Stimulated activated memory B cell treated with anti-CD40 and anti-IgM and Interleukin-4, amounts not matched to agents 10 μg/mL and 1 μg/mL and 100 μg/mL, for 72 hours (primary cell): ENCODE data around the gene MISP.

Experiments used
- ATAC-seq: fragments of 150-1000 bp; cut with Tn5 transposase; 2 replicates; pipeline ENCODE4 v1.10.0; 2021
- H3K27ac Mint-ChIP-seq: one replicate; pipeline ENCODE4 v1.8.0; 2022; ENCODE audit warnings: mild to moderate bottlenecking, mixed read lengths
- H3K27me3 Mint-ChIP-seq: one replicate; pipeline ENCODE4 v1.8.0; 2022; ENCODE audit warnings: mixed read lengths
- H3K36me3 Mint-ChIP-seq: one replicate; pipeline ENCODE4 v1.8.0; 2022; ENCODE audit warnings: mixed read lengths
- H3K4me1 Mint-ChIP-seq: one replicate; pipeline ENCODE4 v1.8.0; 2022; ENCODE audit warnings: mixed read lengths
- H3K4me3 Mint-ChIP-seq: one replicate; pipeline ENCODE4 v1.8.0; 2022; ENCODE audit warnings: mild to moderate bottlenecking, moderate library complexity, mixed read lengths
- H3K9me3 Mint-ChIP-seq: one replicate; pipeline ENCODE4 v1.8.0; 2022; ENCODE audit warnings: mixed read lengths

MISP gene

DNA sequence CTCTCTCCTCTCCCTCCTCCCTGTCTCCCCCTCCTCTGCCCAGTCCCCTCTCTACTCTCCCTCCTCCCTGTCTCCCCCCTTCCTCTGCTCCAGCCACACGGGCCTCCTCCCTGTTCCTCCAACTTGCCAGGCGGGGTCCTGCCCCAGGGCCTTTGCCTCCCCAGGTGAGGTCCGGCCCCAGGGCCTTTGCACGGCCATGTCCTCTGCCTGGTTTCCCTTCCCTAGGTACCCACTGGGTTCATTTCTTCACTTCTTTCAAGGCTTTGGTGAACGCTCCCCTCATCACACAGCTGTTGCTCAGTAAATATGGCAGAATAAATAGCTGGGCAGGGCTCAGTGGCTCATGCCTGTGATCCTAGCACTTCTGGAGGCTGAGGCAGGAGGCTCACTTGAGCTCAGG is 21.2 kb downstream of the MISP start:
- no peaks in the 10 kb centered on the region for H3K36me3 Mint-ChIP-seq

DNA sequence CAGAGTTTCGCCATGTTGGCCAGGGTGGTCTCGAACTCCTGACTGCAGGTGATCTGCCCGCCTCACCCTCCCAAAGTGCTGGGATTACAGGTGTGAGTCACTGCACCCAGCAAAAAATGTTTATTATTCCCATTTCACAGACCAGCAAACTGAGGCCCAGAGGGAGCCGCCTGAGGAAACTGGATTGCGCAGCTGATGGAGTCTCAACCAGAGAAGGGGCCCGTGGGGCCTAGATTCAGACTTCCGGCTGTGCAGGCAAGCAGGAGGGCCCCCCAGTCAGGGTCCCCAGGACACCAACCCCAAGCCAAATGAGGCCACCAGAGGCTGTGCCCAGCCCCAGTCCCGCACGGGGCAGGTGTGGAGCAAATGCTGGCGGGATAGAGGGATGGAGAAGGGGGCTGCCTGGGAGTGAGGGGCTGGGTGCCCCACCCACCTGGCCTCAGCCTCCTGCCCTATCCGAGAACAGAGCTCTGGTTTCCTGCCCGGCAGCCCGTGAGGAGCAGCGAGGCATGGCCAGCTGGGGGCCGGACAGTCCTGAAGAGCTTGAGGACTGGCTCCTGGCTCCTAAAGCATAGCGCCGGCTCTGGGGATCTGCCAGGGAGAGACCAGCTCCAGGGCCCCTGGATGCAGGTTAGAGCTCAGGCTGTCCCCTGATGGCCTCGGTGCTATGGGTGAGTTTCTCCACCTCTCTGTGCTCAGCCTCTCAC is 22.0 kb downstream of the MISP start:
- no peaks in the 10 kb centered on the region for H3K36me3 Mint-ChIP-seq
- no peak overlapping the region for H3K4me3 Mint-ChIP-seq
- H3K9me3 Mint-ChIP-seq: no peaks in the 10 kb centered on the region
- no peak for ATAC-seq
- H3K27me3 Mint-ChIP-seq: peaks cover 17% of the 10 kb centered on the region
- H3K4me1 Mint-ChIP-seq: no peaks in the 10 kb centered on the region
- no peak overlapping the region for H3K27ac Mint-ChIP-seq

More for the DNA sequence above, 21.2 kb downstream of the MISP start:
- H3K4me1 Mint-ChIP-seq: no peaks in the 10 kb centered on the region
- no peak overlapping the region for H3K27ac Mint-ChIP-seq
- ATAC-seq: no peak
- H3K27me3 Mint-ChIP-seq: peaks cover 22% of the 10 kb centered on the region
- no peaks in the 10 kb centered on the region for H3K9me3 Mint-ChIP-seq
- H3K4me3 Mint-ChIP-seq: no peak overlapping the region

DNA sequence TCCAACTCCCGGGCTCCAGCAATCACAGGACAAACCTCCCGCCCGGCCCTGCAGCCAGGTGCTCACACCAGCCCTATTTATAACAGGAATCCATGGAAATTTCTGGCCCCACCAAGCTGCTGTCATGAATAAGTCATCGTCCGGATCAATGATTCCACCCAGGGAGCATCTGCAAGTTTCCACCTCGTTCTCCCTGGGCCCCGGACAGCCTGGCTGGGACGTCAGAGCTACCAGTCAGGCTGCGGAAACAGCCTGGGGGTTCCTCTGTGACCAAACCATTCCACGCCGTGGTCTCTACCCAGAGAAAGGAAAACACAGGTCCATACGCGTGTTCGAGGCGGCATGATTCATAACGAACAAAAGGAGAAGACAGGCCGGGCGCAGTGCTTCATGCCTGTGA is 25.6 kb downstream of the MISP start:
- Mint-ChIP-seq H3K27me3 (peaks cover 34% of the 10 kb centered on the region), H3K27ac (no peak overlapping the region), H3K9me3 (no peaks in the 10 kb centered on the region), H3K4me3 (no peak overlapping the region), H3K36me3 (no peaks in the 10 kb centered on the region), H3K4me1 (no peaks in the 10 kb centered on the region)
- no peak for ATAC-seq

DNA sequence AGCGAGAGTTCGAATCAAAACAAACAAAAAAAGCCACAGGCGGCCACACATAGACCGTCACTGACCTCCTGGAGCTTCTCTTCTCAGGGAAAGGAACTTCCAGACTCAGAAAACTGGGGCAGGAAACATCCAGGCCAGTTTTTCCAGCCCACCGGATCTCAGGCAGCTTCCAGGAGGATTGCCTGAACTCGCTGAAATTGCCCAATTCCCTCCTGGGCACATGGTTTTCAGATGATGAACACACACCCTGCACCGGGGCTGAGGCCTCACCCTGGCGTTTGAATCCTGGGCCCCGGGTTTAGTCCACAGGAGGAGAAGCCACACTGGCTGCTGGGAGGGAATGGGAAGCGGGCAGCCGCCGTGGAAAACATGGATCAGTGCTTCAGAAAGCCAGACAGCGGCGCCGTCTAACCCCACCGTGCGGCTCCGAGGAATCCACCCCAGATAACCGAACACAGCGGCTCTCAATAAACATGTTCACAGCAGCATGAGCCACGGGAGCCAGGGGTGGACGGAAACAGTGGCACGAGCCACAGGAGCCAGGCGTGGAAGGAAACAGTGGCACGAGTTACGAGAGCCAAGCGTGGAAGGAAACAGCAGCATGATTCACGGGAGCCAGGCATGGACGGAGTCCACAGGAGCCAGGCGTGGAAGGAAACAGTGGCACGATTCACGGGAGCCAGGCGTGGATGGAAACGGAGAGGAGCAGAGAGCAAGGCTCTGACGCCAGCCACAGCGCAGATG is 28.2 kb downstream of the MISP start:
- Mint-ChIP-seq H3K36me3 (no peaks in the 10 kb centered on the region), H3K9me3 (no peaks in the 10 kb centered on the region), H3K4me3 (no peak overlapping the region), H3K27ac (no peak overlapping the region), H3K27me3 (peaks cover 37% of the 10 kb centered on the region), H3K4me1 (no peaks in the 10 kb centered on the region)
- ATAC-seq: no peak

GRCh38 chr19:780935-781334 is 30.0 kb downstream of the MISP start:
- H3K4me1 Mint-ChIP-seq: no peaks in the 10 kb centered on the region
- no peak for ATAC-seq
- H3K27ac Mint-ChIP-seq: no peak overlapping the region
- peaks cover 37% of the 10 kb centered on the region for H3K27me3 Mint-ChIP-seq
- no peaks in the 10 kb centered on the region for H3K36me3 Mint-ChIP-seq
- no peaks in the 10 kb centered on the region for H3K9me3 Mint-ChIP-seq
- no peak overlapping the region for H3K4me3 Mint-ChIP-seq

DNA sequence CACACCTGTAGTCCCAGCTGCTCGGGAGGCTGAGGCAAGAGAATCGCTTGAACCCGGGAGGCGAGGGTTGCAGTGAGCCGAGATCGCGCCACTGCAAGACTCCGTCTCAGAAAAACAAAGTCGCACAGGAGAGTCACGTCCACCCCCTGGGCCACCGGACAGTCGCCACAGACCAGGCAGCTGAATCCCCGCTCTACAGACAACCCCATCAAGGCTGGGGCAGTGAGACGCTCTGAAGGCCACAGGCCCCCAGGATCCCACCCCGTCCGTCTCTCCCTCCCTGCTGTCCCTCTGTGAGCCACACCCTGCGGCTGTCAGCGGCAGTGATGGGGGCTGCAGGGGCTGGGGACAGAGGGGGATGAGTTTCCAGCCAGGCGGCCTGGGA is 30.9 kb downstream of the MISP start:
- Mint-ChIP-seq H3K4me1 (no peaks in the 10 kb centered on the region), H3K4me3 (no peak overlapping the region), H3K36me3 (no peaks in the 10 kb centered on the region), H3K27ac (no peak overlapping the region), H3K9me3 (no peaks in the 10 kb centered on the region), H3K27me3 (peaks cover 37% of the 10 kb centered on the region)
- ATAC-seq: no peak

DNA sequence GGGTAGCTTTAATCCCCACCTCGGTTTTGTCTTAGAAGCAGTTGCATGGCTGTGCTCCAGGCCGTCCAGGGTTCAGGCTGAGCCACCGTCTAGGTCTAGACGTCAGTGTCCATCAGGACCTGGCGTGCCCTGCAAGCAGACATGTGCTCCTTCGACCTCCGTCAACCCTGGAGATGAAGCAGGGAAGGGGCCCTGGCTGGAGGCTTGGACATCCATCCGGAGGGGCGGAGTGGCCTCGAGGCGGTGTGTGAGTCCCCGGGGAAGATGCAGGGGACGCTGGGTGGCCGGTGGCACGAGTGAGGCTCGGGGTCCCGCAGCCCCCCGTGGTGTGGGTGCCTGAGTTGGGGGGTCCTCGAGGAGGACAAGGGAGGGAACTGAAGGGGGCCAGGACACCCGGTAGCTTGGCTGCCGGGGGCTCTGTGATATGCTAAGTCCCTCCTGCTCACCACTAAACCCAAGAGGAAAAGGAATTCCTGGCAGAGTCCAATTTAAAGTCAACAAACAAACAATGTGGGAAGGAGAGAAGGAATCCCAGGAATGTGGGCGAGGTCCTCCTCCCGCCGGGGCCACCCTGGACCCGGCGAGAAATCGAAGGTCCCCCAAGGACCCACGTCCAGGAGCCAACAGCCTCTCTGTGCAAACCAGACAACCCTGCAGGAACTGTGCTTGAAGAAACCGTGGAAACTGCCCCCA is 31.4 kb downstream of the MISP start:
- Mint-ChIP-seq H3K36me3 (no peaks in the 10 kb centered on the region), H3K4me1 (no peaks in the 10 kb centered on the region), H3K9me3 (no peaks in the 10 kb centered on the region), H3K4me3 (no peak overlapping the region), H3K27me3 (peaks cover 37% of the 10 kb centered on the region), H3K27ac (no peak overlapping the region)
- no peak for ATAC-seq

DNA sequence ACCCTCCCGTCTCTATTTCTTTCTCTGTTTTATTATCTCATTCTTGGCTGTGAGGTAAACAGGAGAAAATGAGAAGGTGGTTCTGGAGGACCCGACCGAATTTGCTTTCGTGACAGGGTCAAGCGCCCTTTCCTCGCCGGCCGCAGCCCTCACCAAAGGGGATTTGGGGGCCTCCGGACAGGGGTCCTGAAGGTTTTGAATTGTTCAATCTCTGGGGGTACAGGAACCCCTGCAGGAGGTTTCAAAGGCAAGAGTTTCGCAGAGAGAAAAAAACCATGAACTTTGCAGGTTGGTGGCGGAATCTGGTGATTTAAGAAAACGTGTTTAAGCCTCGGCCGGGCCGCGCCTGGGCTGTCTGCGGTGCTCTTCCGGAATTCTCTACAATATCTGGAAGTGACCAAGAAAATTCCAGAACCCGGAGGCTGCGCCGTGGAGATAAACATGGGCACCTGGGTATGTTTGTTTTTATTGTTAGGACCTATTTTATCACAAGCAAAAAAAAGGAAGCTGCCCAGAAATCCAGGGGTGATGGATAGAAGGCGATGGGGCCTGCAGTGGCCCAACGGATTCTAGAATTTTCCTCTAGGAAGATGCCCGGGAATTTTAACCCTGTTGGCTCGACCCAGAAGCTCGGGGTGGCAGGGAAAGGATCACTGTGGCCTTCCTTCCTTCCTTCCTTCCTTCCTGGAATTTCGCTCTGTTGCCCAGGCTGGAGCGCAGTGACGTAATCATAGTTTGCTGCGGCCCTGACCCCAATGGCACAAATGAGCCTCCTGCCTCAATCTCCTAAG is 32.2 kb downstream of the MISP start:
- H3K4me3 Mint-ChIP-seq: no peak overlapping the region
- no peak overlapping the region for H3K27ac Mint-ChIP-seq
- ATAC-seq: no peak
- H3K9me3 Mint-ChIP-seq: no peaks in the 10 kb centered on the region
- H3K4me1 Mint-ChIP-seq: no peaks in the 10 kb centered on the region
- no peaks in the 10 kb centered on the region for H3K36me3 Mint-ChIP-seq
- H3K27me3 Mint-ChIP-seq: peaks cover 37% of the 10 kb centered on the region

GRCh38 chr19:784541-784940 is 33.6 kb downstream of the MISP start:
- Mint-ChIP-seq H3K27ac (no peak overlapping the region), H3K36me3 (no peaks in the 10 kb centered on the region), H3K27me3 (peaks cover 39% of the 10 kb centered on the region)

DNA sequence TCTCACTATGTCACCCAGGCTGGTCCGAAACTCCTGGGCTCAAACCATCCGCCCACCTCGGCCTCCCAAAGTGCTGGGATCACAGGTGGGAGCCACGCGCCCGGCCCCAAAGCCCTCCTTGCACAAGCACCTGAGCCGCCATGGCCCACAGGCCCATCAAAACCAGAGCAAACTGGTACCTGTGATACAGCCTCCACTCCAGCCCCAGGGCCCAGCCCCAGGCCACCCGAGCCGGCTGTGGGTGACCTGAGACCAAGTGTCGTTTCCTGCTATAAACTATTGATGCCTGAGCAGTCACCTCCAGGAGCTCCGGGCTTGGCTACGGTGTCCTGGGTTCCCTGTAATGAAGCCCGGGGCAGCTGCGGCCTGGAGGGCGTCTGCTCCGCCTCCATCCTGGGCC is 36.6 kb downstream of the MISP start:
- H3K4me1 Mint-ChIP-seq: peaks cover 8% of the 10 kb centered on the region
- H3K4me3 Mint-ChIP-seq: no peak overlapping the region
- ATAC-seq: no peak
- no peaks in the 10 kb centered on the region for H3K9me3 Mint-ChIP-seq
- H3K27me3 Mint-ChIP-seq: peaks cover 41% of the 10 kb centered on the region
- H3K36me3 Mint-ChIP-seq: no peaks in the 10 kb centered on the region
- H3K27ac Mint-ChIP-seq: no peak overlapping the region

More at GRCh38 chr19:784541-784940, 33.6 kb downstream of the MISP start:
- Mint-ChIP-seq H3K4me3 (no peak overlapping the region), H3K4me1 (peaks cover 8% of the 10 kb centered on the region), H3K9me3 (no peaks in the 10 kb centered on the region)
- no peak for ATAC-seq

GRCh38 chr19:788686-788982 is 37.7 kb downstream of the MISP start:
- Mint-ChIP-seq H3K4me1 (peaks cover 8% of the 10 kb centered on the region), H3K27ac (no peak overlapping the region), H3K4me3 (no peak overlapping the region), H3K27me3 (peaks cover 35% of the 10 kb centered on the region), H3K36me3 (no peaks in the 10 kb centered on the region), H3K9me3 (no peaks in the 10 kb centered on the region)
- ATAC-seq: no peak

GRCh38 chr19:788983-789700 is 38.2 kb downstream of the MISP start:
- Mint-ChIP-seq H3K36me3 (no peaks in the 10 kb centered on the region), H3K27me3 (peaks cover 35% of the 10 kb centered on the region), H3K9me3 (no peaks in the 10 kb centered on the region), H3K27ac (no peak overlapping the region), H3K4me1 (peaks cover 8% of the 10 kb centered on the region), H3K4me3 (no peak overlapping the region)
- ATAC-seq: no peak

- Mint-ChIP-seq H3K27me3 (peaks cover 35% of the 10 kb centered on the region), H3K27ac (no peak overlapping the region), H3K36me3 (no peaks in the 10 kb centered on the region), H3K4me3 (no peak overlapping the region), H3K9me3 (no peaks in the 10 kb centered on the region), H3K4me1 (peaks cover 8% of the 10 kb centered on the region)
- no peak for ATAC-seq
These were observed 38.8 kb downstream of the MISP start for GRCh38 chr19:789701-790060.

GRCh38 chr19:791007-791566 is 40.2 kb downstream of the MISP start:
- Mint-ChIP-seq H3K9me3 (no peaks in the 10 kb centered on the region), H3K36me3 (no peaks in the 10 kb centered on the region), H3K27me3 (peaks cover 35% of the 10 kb centered on the region), H3K27ac (no peak overlapping the region), H3K4me3 (no peak overlapping the region), H3K4me1 (peaks cover 8% of the 10 kb centered on the region)
- no peak for ATAC-seq
